ENCODE results near the gene MARCKS. TPM values are rescaled to one million over a fixed set of nuclear protein-coding genes. Genes with fewer than 3 reads are reported as not detected.

Gene MARCKS
- total RNA-seq, 2 donors from 2014 or later: 34.3 TPM

DNA sequence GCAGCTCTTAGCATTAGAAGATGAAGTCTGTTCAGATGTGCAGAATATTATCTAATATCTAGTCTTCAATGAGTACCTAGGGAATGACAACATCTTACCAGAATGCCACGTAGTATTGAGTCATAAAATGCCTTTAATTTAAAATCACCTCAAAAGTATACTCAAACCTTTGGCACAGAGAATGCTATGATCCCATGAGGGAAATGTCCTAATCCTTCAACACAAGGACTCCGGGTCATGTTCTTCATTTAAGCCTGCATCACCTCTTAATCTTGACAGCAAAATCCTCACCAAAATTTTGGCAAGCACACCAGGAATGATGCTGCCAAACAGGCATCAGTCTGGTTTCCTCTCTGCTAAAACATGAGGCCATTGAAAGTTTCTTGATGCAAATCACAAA is 23.6 kb upstream of the MARCKS start:
- Histone ChIP-seq H3K4me3 (no peak overlapping the region), H3K9me3 (no peaks in the 10 kb centered on the region), H3K27me3 (replicated peaks; ENCODE audit: insufficient read depth) (no peaks in the 10 kb centered on the region), H3K4me1 (ENCODE audit: control insufficient read depth in 1 of 2, low read depth in 2 of 2) (no peaks in the 10 kb centered on the region), H3K36me3 (no peaks in the 10 kb centered on the region), H3K27ac (no peak overlapping the region)
- DNase-seq (ENCODE audit: low spot score): no peak
- ATAC-seq (ENCODE audit: insufficient number of reproducible peaks, low FRiP score, low read depth): no peak
- TF ChIP-seq, protein P1, sequence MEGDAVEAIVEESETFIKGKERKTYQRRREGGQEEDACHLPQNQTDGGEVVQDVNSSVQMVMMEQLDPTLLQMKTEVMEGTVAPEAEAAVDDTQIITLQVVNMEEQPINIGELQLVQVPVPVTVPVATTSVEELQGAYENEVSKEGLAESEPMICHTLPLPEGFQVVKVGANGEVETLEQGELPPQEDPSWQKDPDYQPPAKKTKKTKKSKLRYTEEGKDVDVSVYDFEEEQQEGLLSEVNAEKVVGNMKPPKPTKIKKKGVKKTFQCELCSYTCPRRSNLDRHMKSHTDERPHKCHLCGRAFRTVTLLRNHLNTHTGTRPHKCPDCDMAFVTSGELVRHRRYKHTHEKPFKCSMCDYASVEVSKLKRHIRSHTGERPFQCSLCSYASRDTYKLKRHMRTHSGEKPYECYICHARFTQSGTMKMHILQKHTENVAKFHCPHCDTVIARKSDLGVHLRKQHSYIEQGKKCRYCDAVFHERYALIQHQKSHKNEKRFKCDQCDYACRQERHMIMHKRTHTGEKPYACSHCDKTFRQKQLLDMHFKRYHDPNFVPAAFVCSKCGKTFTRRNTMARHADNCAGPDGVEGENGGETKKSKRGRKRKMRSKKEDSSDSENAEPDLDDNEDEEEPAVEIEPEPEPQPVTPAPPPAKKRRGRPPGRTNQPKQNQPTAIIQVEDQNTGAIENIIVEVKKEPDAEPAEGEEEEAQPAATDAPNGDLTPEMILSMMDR (IDR thresholded peaks at IDR 0.05): no peak

DNA sequence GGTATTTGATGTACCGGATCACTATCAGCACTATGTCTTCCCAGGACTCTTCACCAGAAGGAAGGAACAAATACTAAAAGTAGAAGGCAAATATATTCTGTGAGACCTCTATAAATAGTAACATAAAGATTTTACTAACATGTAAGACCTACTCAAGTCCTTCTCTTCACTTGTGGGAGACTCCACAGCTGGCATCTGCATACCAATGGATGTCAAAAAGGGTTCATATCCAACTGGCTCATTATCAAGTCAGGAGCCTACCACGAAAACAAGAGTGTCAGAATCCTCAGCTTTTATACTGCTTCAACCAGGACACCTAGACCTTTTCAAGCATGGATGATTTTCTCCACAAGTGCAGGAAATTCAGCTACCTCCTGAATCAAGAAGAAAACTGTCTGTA is 20.0 kb upstream of the MARCKS start:
- ATAC-seq (ENCODE audit: insufficient number of reproducible peaks, low FRiP score, low read depth): no peak
- Histone ChIP-seq H3K9me3 (no peaks in the 10 kb centered on the region), H3K4me1 (ENCODE audit: control insufficient read depth in 1 of 2, low read depth in 2 of 2) (no peaks in the 10 kb centered on the region), H3K4me3 (no peak overlapping the region), H3K27me3 (replicated peaks; ENCODE audit: insufficient read depth) (no peaks in the 10 kb centered on the region), H3K36me3 (no peaks in the 10 kb centered on the region), H3K27ac (no peak overlapping the region)
- TF ChIP-seq, protein P1 (IDR thresholded peaks at IDR 0.05): no peak
- no peak for DNase-seq (ENCODE audit: low spot score)

DNA sequence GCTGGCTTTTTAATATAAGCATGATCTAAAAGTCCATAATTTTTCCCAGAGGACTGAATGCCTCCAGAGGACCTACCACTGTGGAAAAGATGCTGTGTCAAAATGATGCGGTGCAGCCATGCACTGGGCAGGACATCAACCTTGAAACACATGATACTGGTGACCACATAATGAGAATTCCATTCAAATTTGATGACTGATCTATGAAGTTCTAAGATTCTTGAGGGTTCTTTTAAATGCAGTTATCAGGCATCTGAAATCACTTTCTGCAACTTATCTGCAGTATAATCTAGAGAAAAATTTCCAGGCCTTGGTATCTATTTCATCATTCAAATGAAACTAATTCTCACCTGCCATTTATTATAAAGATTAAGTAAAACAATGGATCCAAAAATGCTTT is 15.0 kb upstream of the MARCKS start:
- H3K9me3 ChIP-seq: no peaks in the 10 kb centered on the region
- DNase-seq (ENCODE audit: low spot score) (no peak), ATAC-seq (ENCODE audit: insufficient number of reproducible peaks, low FRiP score, low read depth) (no peak)
- H3K36me3 ChIP-seq: no peaks in the 10 kb centered on the region
- TF ChIP-seq, protein P1 (IDR thresholded peaks at IDR 0.05): no peak
- no peaks in the 10 kb centered on the region for H3K27me3 ChIP-seq (replicated peaks; ENCODE audit: insufficient read depth)
- no peak overlapping the region for H3K4me3 ChIP-seq
- no peaks in the 10 kb centered on the region for H3K4me1 ChIP-seq (ENCODE audit: control insufficient read depth in 1 of 2, low read depth in 2 of 2)
- no peak overlapping the region for H3K27ac ChIP-seq

DNA sequence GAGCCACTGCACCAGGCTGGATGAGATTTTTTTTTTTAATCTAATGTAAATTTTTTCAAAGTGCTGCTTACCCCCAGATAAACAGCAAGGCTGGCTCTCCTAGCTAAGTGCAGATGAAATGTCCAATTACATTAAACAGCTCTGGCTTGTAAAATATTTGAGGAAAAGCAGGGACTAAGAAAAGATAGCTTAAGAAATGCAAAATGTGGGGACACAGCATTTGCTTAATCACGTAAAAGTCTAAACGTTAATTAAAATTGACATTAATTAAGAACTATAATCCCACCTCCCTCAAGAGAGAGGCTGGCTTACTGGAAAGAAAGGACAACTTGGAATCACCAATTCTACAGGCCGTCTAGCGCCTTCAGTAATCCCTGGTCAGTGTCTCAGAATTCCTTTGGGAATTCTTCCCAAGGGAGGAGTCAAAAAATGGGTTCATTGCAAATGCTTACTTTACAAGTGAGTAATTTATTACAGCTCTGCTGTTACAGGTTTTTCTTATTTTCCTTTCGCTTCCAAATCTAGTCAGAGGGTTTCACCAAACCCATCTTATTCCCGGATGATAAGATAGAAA is 13.6 kb upstream of the MARCKS start:
- TF ChIP-seq, protein P1 (IDR thresholded peaks at IDR 0.05): no peak
- no peak overlapping the region for H3K27ac ChIP-seq
- no peaks in the 10 kb centered on the region for H3K36me3 ChIP-seq
- DNase-seq (ENCODE audit: low spot score) (no peak), ATAC-seq (ENCODE audit: insufficient number of reproducible peaks, low FRiP score, low read depth) (no peak)
- H3K4me1 ChIP-seq (ENCODE audit: control insufficient read depth in 1 of 2, low read depth in 2 of 2): no peaks in the 10 kb centered on the region
- no peak overlapping the region for H3K4me3 ChIP-seq
- H3K9me3 ChIP-seq: no peaks in the 10 kb centered on the region
- no peaks in the 10 kb centered on the region for H3K27me3 ChIP-seq (replicated peaks; ENCODE audit: insufficient read depth)

DNA sequence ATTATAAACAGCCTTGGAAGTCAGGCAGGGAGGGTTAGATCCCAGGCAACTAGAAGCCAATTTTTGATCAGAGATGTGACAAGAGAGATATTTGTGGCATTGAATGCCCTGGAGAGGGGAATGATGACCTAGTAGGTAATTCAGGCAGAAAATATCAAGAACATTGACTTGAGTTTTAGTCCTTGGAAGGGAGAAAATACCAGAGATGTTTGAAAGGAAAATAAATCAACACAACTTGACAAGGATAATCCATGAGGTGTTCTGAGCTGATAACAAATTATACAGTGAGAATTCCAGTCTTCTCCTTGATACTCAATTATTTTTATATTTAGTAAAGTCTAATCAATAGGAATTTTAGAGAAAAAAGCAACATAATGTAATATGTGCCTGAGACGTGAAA is 10.6 kb upstream of the MARCKS start:
- TF ChIP-seq, protein P1 (IDR thresholded peaks at IDR 0.05): no peak
- Histone ChIP-seq H3K4me1 (ENCODE audit: control insufficient read depth in 1 of 2, low read depth in 2 of 2) (no peaks in the 10 kb centered on the region), H3K4me3 (no peak overlapping the region), H3K27me3 (replicated peaks; ENCODE audit: insufficient read depth) (no peaks in the 10 kb centered on the region), H3K36me3 (no peaks in the 10 kb centered on the region), H3K27ac (no peak overlapping the region), H3K9me3 (no peaks in the 10 kb centered on the region)
- ATAC-seq (ENCODE audit: insufficient number of reproducible peaks, low FRiP score, low read depth): no peak
- no peak for DNase-seq (ENCODE audit: low spot score)

Data from thoracic aorta (tissue), 2 donors.